Neural progenitor cell (in vitro differentiated cells): Measurements from ENCODE around the gene MORN4.

Source experiments
- CTCF ChIP-seq: fragments of 200-600 bp; sonication (generic); IDR thresholded peaks from 2 replicates; pipeline ENCODE4 v1.5.1; 2017; ENCODE audit warnings: antibody characterized with exemption, mild to moderate bottlenecking
- EZH2phosphoT487 ChIP-seq: fragments of 200-600 bp; sonication (generic); IDR thresholded peaks from 2 replicates; pipeline ENCODE4 v1.6.1; 2017; ENCODE audit warnings: antibody characterized with exemption

- no peak for TF ChIP-seq EZH2phosphoT487
- TF ChIP-seq CTCF, result no peak
Observed at GRCh38 chr10:97632949-97633884, at the start of gene MORN4.
